SK-N-SH treated with all-trans-retinoic acid at 6 μM for 48 hours (cell line): ENCODE measurements around the gene AGBL3.

ENCODE experiments used
- ATAC-seq: fragments of 200-7000 bp; cut with Tn5 transposase; 3 replicates; pipeline ENCODE4 v1.9.1; 2020; ENCODE audit warnings: mild to moderate bottlenecking, moderate library complexity
- ARNTL ChIP-seq: fragments of 450-650 bp; formaldehyde crosslinking; IDR thresholded peaks from 2 replicates; pipeline ENCODE4 v1.5.0; 2020; ENCODE audit warnings: low read depth, mild to moderate bottlenecking, moderate library complexity, borderline replicate concordance
- BACH2 ChIP-seq: fragments of 250-450 bp; sonication (Bioruptor Pico); IDR thresholded peaks from 2 replicates; pipeline ENCODE4 v1.9.0; 2021; ENCODE audit warnings: mild to moderate bottlenecking, borderline replicate concordance
- CSDC2 ChIP-seq: fragments of 250-450 bp; sonication (Bioruptor Pico); IDR thresholded peaks from 2 replicates; pipeline ENCODE4 v1.5.0; 2020; ENCODE audit warnings: mild to moderate bottlenecking, moderate library complexity
- ESRRG ChIP-seq: fragments of 250-450 bp; sonication (Bioruptor Pico); IDR thresholded peaks from 2 replicates; pipeline ENCODE4 v1.6.1; 2021; ENCODE audit warnings: mild to moderate bottlenecking
- GLIS3 ChIP-seq: fragments of 250-450 bp; sonication (Bioruptor Pico); IDR thresholded peaks from 2 replicates; pipeline ENCODE4 v1.5.0; 2020; ENCODE audit warnings: mild to moderate bottlenecking, moderate library complexity
- ISL1 ChIP-seq: fragments of 250-450 bp; sonication (Bioruptor Pico); IDR thresholded peaks from 2 replicates; pipeline ENCODE4 v2.1.2; 2022; ENCODE audit warnings: mild to moderate bottlenecking, moderate library complexity
- OSR1 ChIP-seq: fragments of 250-450 bp; sonication (Bioruptor Pico); IDR thresholded peaks from 2 replicates; pipeline ENCODE4 v1.8.0; 2022; ENCODE audit warnings: moderate library complexity, mild to moderate bottlenecking, inconsistent platforms
- PPARA ChIP-seq: fragments of 250-450 bp; sonication (Bioruptor Pico); IDR thresholded peaks from 2 replicates; pipeline ENCODE4 v1.5.0; 2020; ENCODE audit warnings: mild to moderate bottlenecking, borderline replicate concordance
- RARB ChIP-seq: fragments of 250-450 bp; sonication (Bioruptor Pico); IDR thresholded peaks from 2 replicates; pipeline ENCODE4 v1.8.0; 2021; ENCODE audit warnings: mild to moderate bottlenecking, moderate library complexity
- SNAI2 ChIP-seq: fragments of 250-450 bp; sonication (Bioruptor Pico); IDR thresholded peaks from 2 replicates; pipeline ENCODE4 v1.5.0; 2020; ENCODE audit warnings: mild to moderate bottlenecking, moderate library complexity
- TCF4 ChIP-seq: fragments of 250-450 bp; sonication (Bioruptor Pico); IDR thresholded peaks from 2 replicates; pipeline ENCODE4 v1.8.0; 2021; ENCODE audit warnings: mild to moderate bottlenecking, moderate library complexity, borderline replicate concordance
- ZC3H10 ChIP-seq: fragments of 250-450 bp; sonication (Bioruptor Pico); IDR thresholded peaks from 2 replicates; pipeline ENCODE4 v1.5.1; 2021; ENCODE audit warnings: mild to moderate bottlenecking, moderate library complexity
- ZFP3 ChIP-seq: fragments of 250-450 bp; sonication (Bioruptor Pico); IDR thresholded peaks from 2 replicates; pipeline ENCODE4 v1.5.0; 2020; ENCODE audit warnings: mild to moderate bottlenecking, moderate library complexity
- ZFP30 ChIP-seq: fragments of 450-650 bp; formaldehyde crosslinking; IDR thresholded peaks from 2 replicates; pipeline ENCODE4 v1.5.0; 2022; ENCODE audit warnings: mild to moderate bottlenecking, moderate library complexity
- ZNF565 ChIP-seq: fragments of 450-650 bp; formaldehyde crosslinking; conservative IDR thresholded peaks from 2 replicates; pipeline ENCODE4 v1.5.0; 2020; ENCODE audit warnings: low read depth, mild to moderate bottlenecking, moderate library complexity
- ZNF70 ChIP-seq: fragments of 450-650 bp; formaldehyde crosslinking; IDR thresholded peaks from 2 replicates; pipeline ENCODE4 v1.5.0; 2020; ENCODE audit warnings: mild to moderate bottlenecking, moderate library complexity
- ZNF8 ChIP-seq: fragments of 450-650 bp; formaldehyde crosslinking; IDR thresholded peaks from 2 replicates; pipeline ENCODE4 v1.5.0; 2020; ENCODE audit warnings: mild to moderate bottlenecking, moderate library complexity
- TF ChIP-seq, protein P1 (sequence below): fragments of 250-450 bp; sonication (Bioruptor Pico); IDR thresholded peaks from 2 replicates; pipeline ENCODE4 v1.8.0; 2020; ENCODE audit warnings: mild to moderate bottlenecking, moderate library complexity, borderline replicate concordance
- TF ChIP-seq, protein P2 (sequence below): fragments of 250-450 bp; sonication (Bioruptor Pico); IDR thresholded peaks from 2 replicates; pipeline ENCODE4 v1.5.1; 2021; ENCODE audit warnings: mild to moderate bottlenecking, moderate library complexity
- TF ChIP-seq, protein P3 (sequence below): fragments of 250-450 bp; sonication (Bioruptor Pico); IDR thresholded peaks from 2 replicates; pipeline ENCODE4 v1.5.0; 2020; ENCODE audit warnings: mild to moderate bottlenecking, moderate library complexity
- TF ChIP-seq, protein P4 (sequence below): fragments of 250-450 bp; sonication (Bioruptor Pico); IDR thresholded peaks from 2 replicates; pipeline ENCODE4 v1.5.1; 2020; ENCODE audit warnings: low read depth, mild to moderate bottlenecking, moderate library complexity

Gene AGBL3

DNA sequence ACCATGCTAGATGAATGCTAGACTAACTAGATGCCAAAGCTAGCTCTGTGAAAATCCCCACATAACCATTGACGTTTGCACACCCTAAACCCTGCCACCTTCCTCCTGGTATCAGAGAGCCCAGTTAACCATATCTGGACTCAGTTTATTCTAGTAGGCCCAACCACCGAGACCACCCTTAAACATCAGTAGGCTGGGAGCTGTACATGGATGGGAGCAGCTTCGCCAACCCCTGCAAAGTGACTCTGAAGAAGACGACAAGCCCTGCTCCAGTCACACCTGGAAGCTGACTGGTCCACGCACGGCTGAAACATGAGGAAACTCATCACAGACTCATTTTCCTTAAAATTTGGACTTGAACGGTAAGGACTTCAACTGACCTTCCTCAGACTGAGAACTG lies 188.6 kb downstream of the AGBL3 start:
- TF ChIP-seq ZNF565 (CRISPR knock-in tag) (no peak), ZFP30 (no peak), SNAI2 (CRISPR knock-in tag) (no peak), ZFP3 (CRISPR knock-in tag) (no peak), ESRRG (CRISPR knock-in tag) (no peak), OSR1 (CRISPR knock-in tag) (no peak), CSDC2 (no peak), PPARA (no peak), ARNTL (CRISPR knock-in tag) (no peak), GLIS3 (no peak)
- TF ChIP-seq, protein P1, sequence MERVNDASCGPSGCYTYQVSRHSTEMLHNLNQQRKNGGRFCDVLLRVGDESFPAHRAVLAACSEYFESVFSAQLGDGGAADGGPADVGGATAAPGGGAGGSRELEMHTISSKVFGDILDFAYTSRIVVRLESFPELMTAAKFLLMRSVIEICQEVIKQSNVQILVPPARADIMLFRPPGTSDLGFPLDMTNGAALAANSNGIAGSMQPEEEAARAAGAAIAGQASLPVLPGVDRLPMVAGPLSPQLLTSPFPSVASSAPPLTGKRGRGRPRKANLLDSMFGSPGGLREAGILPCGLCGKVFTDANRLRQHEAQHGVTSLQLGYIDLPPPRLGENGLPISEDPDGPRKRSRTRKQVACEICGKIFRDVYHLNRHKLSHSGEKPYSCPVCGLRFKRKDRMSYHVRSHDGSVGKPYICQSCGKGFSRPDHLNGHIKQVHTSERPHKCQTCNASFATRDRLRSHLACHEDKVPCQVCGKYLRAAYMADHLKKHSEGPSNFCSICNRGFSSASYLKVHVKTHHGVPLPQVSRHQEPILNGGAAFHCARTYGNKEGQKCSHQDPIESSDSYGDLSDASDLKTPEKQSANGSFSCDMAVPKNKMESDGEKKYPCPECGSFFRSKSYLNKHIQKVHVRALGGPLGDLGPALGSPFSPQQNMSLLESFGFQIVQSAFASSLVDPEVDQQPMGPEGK, result no peak
- ATAC-seq, result no peak

DNA sequence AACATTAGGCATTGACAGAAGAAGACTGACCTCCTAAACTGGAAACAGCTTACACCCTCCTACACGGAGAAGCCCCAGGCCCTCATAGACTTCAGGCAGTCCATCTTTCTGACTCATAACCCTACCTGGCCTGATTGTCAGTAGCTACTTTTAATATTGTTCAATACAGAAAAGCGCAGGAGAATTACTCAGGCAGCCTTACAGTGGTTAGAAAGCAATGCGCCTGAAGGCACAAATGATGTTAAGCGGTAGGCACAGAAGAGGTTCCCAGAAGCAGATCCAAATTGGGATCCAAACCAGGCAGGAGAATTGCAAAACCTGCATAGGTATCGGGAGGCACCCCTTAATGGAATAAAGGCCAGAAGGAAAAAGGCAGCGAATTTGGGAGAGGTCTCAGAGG lies 189.6 kb downstream of the AGBL3 start:
- TF ChIP-seq ZC3H10 (no peak), PPARA (no peak), RARB (CRISPR knock-in tag) (no peak), ISL1 (CRISPR knock-in tag) (no peak), CSDC2 (no peak), BACH2 (no peak), ESRRG (CRISPR knock-in tag) (no peak), ZNF8 (CRISPR knock-in tag) (no peak), ZFP3 (CRISPR knock-in tag) (no peak), ZNF70 (CRISPR knock-in tag) (no peak), GLIS3 (no peak), SNAI2 (CRISPR knock-in tag) (no peak), ZFP30 (no peak)
- TF ChIP-seq, protein P2, sequence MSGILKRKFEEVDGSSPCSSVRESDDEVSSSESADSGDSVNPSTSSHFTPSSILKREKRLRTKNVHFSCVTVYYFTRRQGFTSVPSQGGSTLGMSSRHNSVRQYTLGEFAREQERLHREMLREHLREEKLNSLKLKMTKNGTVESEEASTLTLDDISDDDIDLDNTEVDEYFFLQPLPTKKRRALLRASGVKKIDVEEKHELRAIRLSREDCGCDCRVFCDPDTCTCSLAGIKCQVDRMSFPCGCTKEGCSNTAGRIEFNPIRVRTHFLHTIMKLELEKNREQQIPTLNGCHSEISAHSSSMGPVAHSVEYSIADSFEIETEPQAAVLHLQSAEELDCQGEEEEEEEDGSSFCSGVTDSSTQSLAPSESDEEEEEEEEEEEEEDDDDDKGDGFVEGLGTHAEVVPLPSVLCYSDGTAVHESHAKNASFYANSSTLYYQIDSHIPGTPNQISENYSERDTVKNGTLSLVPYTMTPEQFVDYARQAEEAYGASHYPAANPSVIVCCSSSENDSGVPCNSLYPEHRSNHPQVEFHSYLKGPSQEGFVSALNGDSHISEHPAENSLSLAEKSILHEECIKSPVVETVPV (CRISPR knock-in tag), result no peak
- TF ChIP-seq, protein P1, result no peak
- TF ChIP-seq, protein P3, sequence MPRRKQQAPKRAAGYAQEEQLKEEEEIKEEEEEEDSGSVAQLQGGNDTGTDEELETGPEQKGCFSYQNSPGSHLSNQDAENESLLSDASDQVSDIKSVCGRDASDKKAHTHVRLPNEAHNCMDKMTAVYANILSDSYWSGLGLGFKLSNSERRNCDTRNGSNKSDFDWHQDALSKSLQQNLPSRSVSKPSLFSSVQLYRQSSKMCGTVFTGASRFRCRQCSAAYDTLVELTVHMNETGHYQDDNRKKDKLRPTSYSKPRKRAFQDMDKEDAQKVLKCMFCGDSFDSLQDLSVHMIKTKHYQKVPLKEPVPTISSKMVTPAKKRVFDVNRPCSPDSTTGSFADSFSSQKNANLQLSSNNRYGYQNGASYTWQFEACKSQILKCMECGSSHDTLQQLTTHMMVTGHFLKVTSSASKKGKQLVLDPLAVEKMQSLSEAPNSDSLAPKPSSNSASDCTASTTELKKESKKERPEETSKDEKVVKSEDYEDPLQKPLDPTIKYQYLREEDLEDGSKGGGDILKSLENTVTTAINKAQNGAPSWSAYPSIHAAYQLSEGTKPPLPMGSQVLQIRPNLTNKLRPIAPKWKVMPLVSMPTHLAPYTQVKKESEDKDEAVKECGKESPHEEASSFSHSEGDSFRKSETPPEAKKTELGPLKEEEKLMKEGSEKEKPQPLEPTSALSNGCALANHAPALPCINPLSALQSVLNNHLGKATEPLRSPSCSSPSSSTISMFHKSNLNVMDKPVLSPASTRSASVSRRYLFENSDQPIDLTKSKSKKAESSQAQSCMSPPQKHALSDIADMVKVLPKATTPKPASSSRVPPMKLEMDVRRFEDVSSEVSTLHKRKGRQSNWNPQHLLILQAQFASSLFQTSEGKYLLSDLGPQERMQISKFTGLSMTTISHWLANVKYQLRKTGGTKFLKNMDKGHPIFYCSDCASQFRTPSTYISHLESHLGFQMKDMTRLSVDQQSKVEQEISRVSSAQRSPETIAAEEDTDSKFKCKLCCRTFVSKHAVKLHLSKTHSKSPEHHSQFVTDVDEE (CRISPR knock-in tag), result no peak
- no peak for ATAC-seq

DNA sequence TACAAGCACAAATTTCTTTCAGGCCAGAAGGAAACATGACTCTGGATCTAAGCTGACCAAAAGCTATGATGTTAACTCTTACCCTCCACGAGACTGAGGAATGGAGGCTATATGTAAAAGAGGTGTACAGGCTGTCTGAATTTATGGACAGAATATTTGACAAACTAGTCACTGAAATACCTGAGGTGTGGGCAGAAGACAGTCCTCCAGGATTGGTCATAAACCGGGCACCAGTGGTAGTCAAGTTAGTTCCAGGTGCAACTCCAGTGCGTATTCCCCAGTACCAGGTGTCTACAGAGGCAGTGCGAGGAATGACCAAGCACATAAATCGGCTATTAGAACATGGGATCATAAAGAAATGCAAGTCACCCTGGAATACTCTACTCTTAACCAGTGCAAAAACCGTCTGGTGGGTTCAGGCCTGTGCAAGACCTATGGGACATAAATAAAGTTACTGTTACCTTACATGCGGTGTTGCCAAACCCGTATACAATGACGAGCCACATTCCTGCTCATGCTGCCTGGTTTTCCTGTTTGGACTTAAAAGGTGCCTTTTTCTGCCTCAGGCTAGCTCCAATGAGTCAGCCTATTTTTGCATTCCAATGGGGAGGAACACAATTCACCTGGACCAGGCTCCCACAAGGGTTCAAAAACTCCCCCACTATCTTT lies 190.9 kb downstream of the AGBL3 start:
- ATAC-seq, result no peak; the same call in 2 of the 3 replicates
- no peak for TF ChIP-seq ARNTL (CRISPR knock-in tag)
- TF ChIP-seq, protein P2 (CRISPR knock-in tag), result no peak
- TF ChIP-seq, protein P3 (CRISPR knock-in tag), result no peak
- no peak for TF ChIP-seq ZC3H10
- no peak for TF ChIP-seq ESRRG (CRISPR knock-in tag)
- TF ChIP-seq BACH2, result no peak
- TF ChIP-seq, protein P4, sequence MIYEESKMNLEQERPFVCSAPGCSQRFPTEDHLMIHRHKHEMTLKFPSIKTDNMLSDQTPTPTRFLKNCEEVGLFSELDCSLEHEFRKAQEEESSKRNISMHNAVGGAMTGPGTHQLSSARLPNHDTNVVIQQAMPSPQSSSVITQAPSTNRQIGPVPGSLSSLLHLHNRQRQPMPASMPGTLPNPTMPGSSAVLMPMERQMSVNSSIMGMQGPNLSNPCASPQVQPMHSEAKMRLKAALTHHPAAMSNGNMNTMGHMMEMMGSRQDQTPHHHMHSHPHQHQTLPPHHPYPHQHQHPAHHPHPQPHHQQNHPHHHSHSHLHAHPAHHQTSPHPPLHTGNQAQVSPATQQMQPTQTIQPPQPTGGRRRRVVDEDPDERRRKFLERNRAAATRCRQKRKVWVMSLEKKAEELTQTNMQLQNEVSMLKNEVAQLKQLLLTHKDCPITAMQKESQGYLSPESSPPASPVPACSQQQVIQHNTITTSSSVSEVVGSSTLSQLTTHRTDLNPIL (CRISPR knock-in tag), result no peak
- TF ChIP-seq, protein P1, result no peak
- TF ChIP-seq ZNF8 (CRISPR knock-in tag), result no peak
- no peak for TF ChIP-seq ZNF70 (CRISPR knock-in tag)
- TF ChIP-seq RARB (CRISPR knock-in tag), result no peak
- no peak for TF ChIP-seq TCF4 (CRISPR knock-in tag)
- no peak for TF ChIP-seq GLIS3
- TF ChIP-seq OSR1 (CRISPR knock-in tag), result no peak
- TF ChIP-seq, all 23 proteins: peak for 0
